SU-DHL-6 (cell line): ENCODE results near the gene SLC35A3.
"Not testable (repeated sequence)": the region's sequence is repeated elsewhere in the genome, so short reads cannot be mapped to it uniquely, and the experiment has no call there.

Experiments
- H2AFZ ChIP-seq: fragments of 200-600 bp; sonication (generic); 2 replicates; pipeline ENCODE4 v1.6.1; 2014; ENCODE audit warnings: low read depth, mild to moderate bottlenecking, moderate library complexity, mixed read lengths, antibody characterized with exemption, low read length; ENCODE audit not compliant: severe bottlenecking
- H3F3A ChIP-seq: fragments of 200-600 bp; shearing (Covaris generic); 2 replicates; pipeline ENCODE4 v1.6.0; 2016; ENCODE audit warnings: antibody characterized with exemption, mild to moderate bottlenecking; ENCODE audit not compliant: insufficient read depth
- H3K27ac ChIP-seq: fragments of 200-600 bp; sonication (generic); 2 replicates; pipeline ENCODE4 v1.5.1; 2016; ENCODE audit warnings: low read depth, mild to moderate bottlenecking, low read length, moderate library complexity, mixed read lengths
- H3K27me3 ChIP-seq: fragments of 200-600 bp; sonication (generic), shearing (Covaris generic); 2 replicates; pipeline ENCODE4 v1.6.0; 2014; ENCODE audit warnings: mild to moderate bottlenecking, low read length
- H3K36me3 ChIP-seq: fragments of 200-600 bp; sonication (generic); 2 replicates; pipeline ENCODE4 v1.6.1; 2014; ENCODE audit warnings: mild to moderate bottlenecking, low read length, mixed read lengths
- H3K4me2 ChIP-seq: fragments of 300-600, 200-600 bp; shearing (Covaris generic), sonication (generic); 2 replicates; pipeline ENCODE4 v1.6.0; 2014; ENCODE audit warnings: low read length, low read depth, mild to moderate bottlenecking; ENCODE audit not compliant: poor library complexity, severe bottlenecking
- H3K4me3 ChIP-seq: fragments of 200-600 bp; sonication (generic); 2 replicates; pipeline ENCODE4 v1.5.1; 2014; ENCODE audit warnings: antibody characterized with exemption, low read length, mild to moderate bottlenecking, mixed read lengths; ENCODE audit not compliant: insufficient read depth, poor library complexity, severe bottlenecking
- H3K79me2 ChIP-seq: fragments of 200-600 bp; sonication (generic); 2 replicates; pipeline ENCODE4 v1.6.1; 2014; ENCODE audit warnings: mild to moderate bottlenecking, low read length, moderate library complexity; ENCODE audit not compliant: insufficient read depth
- H3K9ac ChIP-seq: fragments of 200-600 bp; sonication (generic); 2 replicates; pipeline ENCODE4 v1.7.0; 2014; ENCODE audit warnings: mild to moderate bottlenecking, low read length
- H3K9me2 ChIP-seq: fragments of 200-600 bp; sonication (generic); replicated peaks from 2 replicates; pipeline ENCODE4 v1.6.1; 2014; ENCODE audit warnings: low read length; ENCODE audit not compliant: insufficient read depth
- H3K9me3 ChIP-seq: fragments of 200-600 bp; sonication (generic); 2 replicates; pipeline ENCODE4 v1.6.1; 2014; ENCODE audit warnings: low read length, mixed read lengths; ENCODE audit not compliant: insufficient read depth
- H4K20me1 ChIP-seq: fragments of 200-600 bp; sonication (generic); 2 replicates; pipeline ENCODE4 v1.6.1; 2014; ENCODE audit warnings: low read depth, mild to moderate bottlenecking, antibody characterized with exemption, low read length, moderate library complexity, mixed read lengths
- CTCF ChIP-seq: fragments of 200-600 bp; sonication (generic); IDR thresholded peaks from one replicate; pipeline ENCODE4 v1.5.1; 2017; ENCODE audit warnings: antibody characterized with exemption, mild to moderate bottlenecking, low read length, moderate library complexity; ENCODE audit not compliant: insufficient read depth, poor library complexity, severe bottlenecking
- EZH2phosphoT487 ChIP-seq: fragments of 200-600 bp; sonication (generic), shearing (Covaris generic); conservative IDR thresholded peaks from 2 replicates; pipeline ENCODE4 v1.6.1; 2018; ENCODE audit warnings: mild to moderate bottlenecking, antibody characterized with exemption, low read length, moderate library complexity, mixed read lengths

SLC35A3 gene

GRCh38 chr1:99975529-99975928 lies 5.7 kb downstream of the SLC35A3 start:
- no peak overlapping the region for H3K9ac ChIP-seq
- H3K27me3 ChIP-seq = no peaks in the 10 kb centered on the region
- H3K4me2 ChIP-seq = no peak overlapping the region
- H3K9me3 ChIP-seq = no peaks in the 10 kb centered on the region
- no peaks in the 10 kb centered on the region for H3K9me2 ChIP-seq
- H2AFZ ChIP-seq = no peak overlapping the region
- H4K20me1 ChIP-seq = no peaks in the 10 kb centered on the region
- peaks cover 4% of the 10 kb centered on the region; the same call in 1 of the 2 replicates for H3K36me3 ChIP-seq
- no peak overlapping the region for H3K27ac ChIP-seq
- no peak overlapping the region for H3K4me3 ChIP-seq
- peaks cover 54% of the 10 kb centered on the region for H3K79me2 ChIP-seq
- no peaks in the 10 kb centered on the region for H3F3A ChIP-seq
- no peak for TF ChIP-seq EZH2phosphoT487
- no peak for TF ChIP-seq CTCF

- not testable (repeated sequence) for H3K4me3 ChIP-seq, H3K27ac ChIP-seq, H3F3A ChIP-seq, H3K4me2 ChIP-seq, H3K9me3 ChIP-seq, H2AFZ ChIP-seq, H3K9me2 ChIP-seq, H3K9ac ChIP-seq, H3K27me3 ChIP-seq, H4K20me1 ChIP-seq, H3K36me3 ChIP-seq
- peaks cover 43% of the 10 kb centered on the region for H3K79me2 ChIP-seq
These were observed 7.5 kb downstream of the SLC35A3 start for GRCh38 chr1:99977326-99977725.

GRCh38 chr1:99978218-99978617 lies 8.4 kb downstream of the SLC35A3 start:
- Histone ChIP-seq H3F3A (no peaks in the 10 kb centered on the region), H3K36me3 (peaks cover 6% of the 10 kb centered on the region; the same call in 1 of the 2 replicates), H3K4me2 (no peak overlapping the region), H4K20me1 (no peaks in the 10 kb centered on the region), H3K9ac (no peak overlapping the region), H3K27me3 (no peaks in the 10 kb centered on the region), H3K79me2 (peaks cover 40% of the 10 kb centered on the region), H3K4me3 (no peak overlapping the region), H2AFZ (no peak overlapping the region), H3K27ac (no peak overlapping the region), H3K9me3 (no peaks in the 10 kb centered on the region), H3K9me2 (no peaks in the 10 kb centered on the region)
- no peak for TF ChIP-seq CTCF
- TF ChIP-seq EZH2phosphoT487 = no peak

GRCh38 chr1:99979091-99979490 lies 9.3 kb downstream of the SLC35A3 start:
- Histone ChIP-seq H2AFZ (no peak overlapping the region), H3K79me2 (peaks cover 34% of the 10 kb centered on the region), H4K20me1 (no peaks in the 10 kb centered on the region), H3K4me2 (no peak overlapping the region), H3K9ac (no peak overlapping the region), H3K36me3 (peaks cover 8% of the 10 kb centered on the region; the same call in 1 of the 2 replicates), H3K4me3 (no peak overlapping the region), H3K27me3 (no peaks in the 10 kb centered on the region), H3K27ac (no peak overlapping the region), H3F3A (no peaks in the 10 kb centered on the region), H3K9me2 (no peaks in the 10 kb centered on the region), H3K9me3 (no peaks in the 10 kb centered on the region)
- TF ChIP-seq EZH2phosphoT487 = no peak
- TF ChIP-seq CTCF = no peak
